GM19467 (cell line): Measurements from ENCODE around the gene ALOX12.

ENCODE experiments used
- ATAC-seq: cut with Tn5 transposase; IDR thresholded peaks from one replicate; pipeline ENCODE4 v1.9.1; 2021; ENCODE audit warnings: mild to moderate bottlenecking, moderate library complexity; ENCODE audit not compliant: unreplicated experiment

Gene ALOX12

DNA sequence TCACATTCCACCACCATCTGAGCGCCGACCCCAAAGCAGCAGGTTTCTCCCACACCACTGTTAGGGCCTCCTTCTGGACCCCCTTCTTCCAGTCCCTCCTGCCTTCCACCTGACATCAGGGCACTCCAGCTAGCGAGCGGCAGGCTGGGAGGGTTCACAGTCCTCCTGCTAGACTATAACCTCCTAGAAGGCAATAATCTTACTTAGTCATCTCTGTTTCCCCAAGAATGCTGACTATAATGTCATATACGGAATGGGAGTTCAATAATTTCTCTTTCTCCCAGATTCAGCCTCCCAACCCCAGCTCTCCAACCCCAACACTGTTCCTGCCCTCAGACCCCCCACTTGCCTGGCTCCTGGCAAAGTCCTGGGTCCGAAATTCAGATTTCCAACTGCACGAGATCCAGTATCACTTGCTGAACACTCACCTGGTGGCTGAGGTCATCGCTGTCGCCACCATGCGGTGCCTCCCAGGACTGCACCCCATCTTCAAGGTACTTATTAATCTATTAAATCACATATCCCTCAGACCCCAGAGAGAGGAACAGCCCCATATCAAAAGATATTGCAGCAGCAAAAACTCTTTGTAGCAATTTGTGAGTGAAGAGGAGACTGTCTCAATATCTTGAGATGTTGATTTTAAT, 5.6 kb downstream of the ALOX12 start:
- ATAC-seq: no peak

DNA sequence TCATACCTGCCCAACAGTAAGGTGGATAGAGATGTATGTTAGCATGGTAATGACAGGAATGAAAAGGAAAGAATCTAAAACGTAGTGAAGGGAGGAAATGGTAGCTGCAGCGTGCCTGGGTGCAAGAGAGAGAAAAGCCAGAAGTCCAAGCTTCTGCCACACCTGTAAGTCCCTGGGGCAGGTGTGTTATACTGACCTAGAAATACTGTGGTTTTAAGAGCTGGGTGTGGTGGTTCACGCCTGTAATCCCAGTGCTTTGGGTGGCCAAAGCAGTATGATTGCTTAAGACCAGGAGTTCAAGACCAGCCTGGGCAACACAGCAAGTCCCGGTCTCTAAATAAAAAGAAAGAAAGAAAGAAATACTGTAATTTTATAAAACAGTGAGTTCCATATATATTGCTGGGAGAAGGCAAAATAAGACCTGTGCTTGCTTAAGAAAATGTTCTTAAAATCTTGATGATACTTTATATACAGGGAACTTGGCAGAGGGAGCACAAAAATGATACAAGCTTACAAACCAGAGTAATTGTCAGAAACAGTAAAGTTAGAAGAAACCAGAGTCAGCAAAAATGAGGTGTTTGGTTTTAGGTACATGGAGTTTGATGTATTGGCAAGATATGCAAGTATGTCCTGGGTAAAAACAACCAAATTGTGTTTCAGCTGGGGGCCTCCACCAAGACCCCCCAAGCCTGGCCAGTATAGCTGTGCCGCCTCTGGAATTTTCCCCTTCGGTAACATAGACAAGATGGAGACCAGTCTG, 6.6 kb downstream of the ALOX12 start:
- no peak for ATAC-seq

DNA sequence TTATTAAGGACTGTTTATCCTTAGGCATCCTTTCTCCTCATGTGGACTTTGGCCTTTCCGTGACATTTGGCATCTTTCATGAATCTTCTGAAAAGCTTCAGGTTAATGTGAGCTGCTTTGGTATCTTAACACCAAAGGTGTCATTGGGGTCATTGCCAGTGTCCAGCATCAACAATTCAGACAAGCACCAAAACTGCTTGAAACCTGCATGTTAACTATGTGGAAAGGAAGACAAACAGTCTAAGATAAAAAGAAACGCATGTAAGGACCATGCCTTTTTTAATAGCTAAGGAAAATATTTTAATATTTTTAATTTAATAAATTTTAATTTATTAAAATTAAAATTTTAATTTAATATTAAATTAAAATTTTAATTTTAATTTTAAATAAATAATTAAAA, 7.9 kb downstream of the ALOX12 start:
- ATAC-seq: no peak

DNA sequence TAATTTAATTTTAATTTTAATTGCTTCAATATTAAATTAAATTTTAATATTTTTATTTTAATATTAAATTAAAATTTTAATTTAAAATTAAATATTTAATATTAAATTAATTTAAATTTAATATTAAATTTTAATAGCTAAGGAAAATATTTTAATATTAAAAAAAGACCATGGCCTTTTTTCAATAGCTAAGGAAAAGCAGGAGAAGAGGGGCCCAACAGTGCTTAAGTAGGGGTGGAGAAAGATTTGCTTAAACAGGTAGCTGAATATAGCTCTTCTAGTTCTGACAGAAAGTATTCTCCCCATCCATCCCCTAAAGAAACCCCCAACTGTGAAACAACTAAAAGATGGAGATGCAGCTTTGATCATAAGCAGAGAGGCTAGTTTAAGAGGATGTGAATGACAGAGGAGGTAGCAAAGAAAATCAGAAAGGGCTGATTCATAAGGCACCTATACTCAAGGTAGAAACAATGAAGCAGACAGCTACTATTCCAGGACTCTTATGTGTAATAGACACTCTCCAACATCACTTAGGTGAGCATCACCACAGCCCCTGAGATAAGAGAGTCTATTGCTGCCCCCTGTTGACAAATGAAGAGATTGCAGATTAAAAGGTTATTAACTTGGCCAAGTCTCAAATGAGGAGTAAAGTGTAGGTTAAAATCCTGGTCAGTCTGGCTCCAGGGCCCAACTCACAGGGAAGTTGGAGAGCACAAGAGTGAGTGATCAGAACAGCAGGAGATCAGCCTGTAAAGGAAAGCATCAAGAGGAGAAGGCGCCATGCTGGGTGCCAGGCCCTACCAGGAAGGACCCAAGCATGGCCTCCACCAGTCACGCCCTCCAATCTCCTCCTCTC, 8.8 kb downstream of the ALOX12 start:
- no peak for ATAC-seq

DNA sequence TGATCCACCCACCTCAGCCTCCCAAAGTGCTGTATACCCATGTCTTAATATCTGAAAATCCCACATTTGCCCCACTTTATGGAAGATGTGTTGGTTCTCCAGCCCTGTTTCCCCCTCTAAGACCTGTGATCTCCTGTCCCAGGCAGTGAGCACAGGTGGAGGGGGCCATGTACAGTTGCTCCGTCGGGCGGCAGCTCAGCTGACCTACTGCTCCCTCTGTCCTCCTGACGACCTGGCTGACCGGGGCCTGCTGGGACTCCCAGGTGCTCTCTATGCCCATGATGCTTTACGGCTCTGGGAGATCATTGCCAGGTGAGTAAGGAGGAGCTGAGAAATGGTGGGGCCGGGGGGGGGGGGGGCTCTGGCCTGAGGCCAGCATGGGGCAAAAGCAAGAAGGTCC, 9.9 kb downstream of the ALOX12 start:
- no peak for ATAC-seq

DNA sequence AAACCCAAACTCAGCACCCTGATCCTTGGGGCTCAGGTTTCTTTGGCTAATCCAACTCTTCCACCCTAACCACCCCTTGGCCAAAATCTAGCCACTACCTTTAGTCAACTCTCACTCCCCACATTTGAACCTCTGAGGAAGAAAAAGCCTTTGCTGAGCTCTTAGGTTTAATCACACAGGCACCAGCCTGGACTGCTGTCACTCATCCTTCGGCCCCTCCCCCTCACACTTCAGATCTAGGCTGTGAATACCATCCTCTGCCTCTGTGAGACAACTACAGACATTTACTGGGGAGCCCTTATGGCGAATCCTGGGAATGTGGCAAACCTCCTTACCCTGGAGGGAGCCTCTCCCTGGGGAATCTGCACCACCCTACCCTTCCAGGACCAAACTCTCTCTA, 11.3 kb downstream of the ALOX12 start:
- no peak for ATAC-seq

DNA sequence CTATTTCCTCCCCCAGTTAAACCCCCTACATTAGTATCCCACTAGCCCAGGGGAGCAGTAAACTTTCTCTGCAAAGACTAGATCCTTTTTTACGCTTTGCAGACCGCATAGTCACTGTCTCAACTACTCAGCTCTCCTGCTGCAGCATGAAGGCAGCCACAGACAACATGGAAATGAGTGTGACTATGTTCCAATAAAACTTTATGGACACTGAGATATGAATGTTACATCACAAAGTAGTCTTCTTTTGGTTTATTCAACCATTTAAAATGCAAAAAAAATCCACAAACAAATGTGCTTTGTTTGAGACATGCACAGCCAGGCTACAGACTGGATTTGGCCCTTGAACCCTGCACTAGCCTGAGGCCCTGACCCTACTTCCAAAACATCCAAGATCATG, 14.7 kb downstream of the ALOX12 start:
- no peak for ATAC-seq

DNA sequence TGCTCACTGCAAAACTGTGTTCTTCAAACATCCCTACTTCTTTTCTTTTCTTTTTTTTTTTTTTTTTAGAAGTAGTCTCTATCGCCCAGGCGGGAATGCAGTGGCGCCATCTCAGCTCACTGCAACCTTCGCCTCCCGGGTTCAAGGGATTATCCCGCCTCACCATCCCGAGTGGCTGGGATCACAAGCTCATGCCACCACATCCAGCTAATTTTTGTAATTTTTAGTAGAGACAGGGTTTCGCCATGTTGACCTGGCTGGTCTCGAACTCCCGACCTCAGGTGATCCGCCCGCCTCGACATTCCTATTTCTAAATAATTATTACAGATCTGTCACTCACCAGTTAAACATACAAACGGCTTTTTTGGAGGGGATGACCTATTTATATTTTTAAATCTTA, 15.6 kb downstream of the ALOX12 start:
- ATAC-seq: no peak

DNA sequence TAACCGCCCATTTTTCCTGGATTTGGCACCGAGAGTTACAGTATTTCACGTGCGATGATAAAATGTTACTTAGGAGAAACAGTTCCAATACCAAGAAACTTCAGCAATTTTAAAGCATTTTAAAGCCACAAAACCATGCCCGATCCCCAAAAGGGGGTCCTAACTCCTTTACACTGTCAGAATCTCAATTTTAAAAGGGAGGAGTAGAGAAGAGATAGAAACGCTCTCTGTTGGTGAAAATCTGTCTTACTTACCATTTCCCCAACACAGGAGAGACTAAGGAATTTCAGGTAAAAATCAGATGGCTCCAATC, 16.0 kb downstream of the ALOX12 start:
- ATAC-seq: no peak

DNA sequence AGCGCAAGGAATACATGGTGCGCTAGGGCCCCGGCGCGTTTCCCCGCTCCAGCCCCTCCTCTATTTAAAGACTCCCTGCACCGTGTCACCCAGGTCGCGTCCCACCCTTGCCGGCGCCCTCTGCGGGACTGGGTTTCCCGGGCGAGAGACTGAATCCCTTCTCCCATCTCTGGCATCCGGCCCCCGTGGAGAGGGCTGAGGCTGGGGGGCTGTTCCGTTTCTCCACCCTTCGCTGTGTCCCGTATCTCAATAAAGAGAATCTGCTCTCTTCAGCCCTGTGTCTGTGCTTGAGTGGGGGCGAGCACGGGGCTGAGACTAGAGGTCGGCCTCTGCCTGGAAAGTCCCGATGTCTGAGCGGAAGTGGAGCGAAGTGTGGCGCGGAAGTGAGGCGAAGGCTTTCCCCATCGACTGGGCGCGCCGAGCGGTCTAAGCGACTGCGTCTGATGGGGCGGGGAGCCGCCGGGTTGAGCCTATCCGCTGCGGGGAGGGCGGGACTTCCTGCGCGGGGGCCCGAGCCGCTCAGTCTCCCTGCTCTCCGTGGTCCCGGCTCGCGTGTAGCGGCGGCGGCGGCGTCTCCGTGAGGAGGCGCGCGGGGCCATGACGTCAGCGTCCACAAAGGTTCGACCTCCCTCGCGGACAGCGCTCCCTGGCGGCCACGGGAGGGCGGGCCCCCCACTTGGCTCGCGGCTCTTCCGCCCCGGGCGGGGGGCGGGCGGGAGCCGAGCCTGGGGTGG, 18.6 kb downstream of the ALOX12 start:
- ATAC-seq: peak; percentile 80

DNA sequence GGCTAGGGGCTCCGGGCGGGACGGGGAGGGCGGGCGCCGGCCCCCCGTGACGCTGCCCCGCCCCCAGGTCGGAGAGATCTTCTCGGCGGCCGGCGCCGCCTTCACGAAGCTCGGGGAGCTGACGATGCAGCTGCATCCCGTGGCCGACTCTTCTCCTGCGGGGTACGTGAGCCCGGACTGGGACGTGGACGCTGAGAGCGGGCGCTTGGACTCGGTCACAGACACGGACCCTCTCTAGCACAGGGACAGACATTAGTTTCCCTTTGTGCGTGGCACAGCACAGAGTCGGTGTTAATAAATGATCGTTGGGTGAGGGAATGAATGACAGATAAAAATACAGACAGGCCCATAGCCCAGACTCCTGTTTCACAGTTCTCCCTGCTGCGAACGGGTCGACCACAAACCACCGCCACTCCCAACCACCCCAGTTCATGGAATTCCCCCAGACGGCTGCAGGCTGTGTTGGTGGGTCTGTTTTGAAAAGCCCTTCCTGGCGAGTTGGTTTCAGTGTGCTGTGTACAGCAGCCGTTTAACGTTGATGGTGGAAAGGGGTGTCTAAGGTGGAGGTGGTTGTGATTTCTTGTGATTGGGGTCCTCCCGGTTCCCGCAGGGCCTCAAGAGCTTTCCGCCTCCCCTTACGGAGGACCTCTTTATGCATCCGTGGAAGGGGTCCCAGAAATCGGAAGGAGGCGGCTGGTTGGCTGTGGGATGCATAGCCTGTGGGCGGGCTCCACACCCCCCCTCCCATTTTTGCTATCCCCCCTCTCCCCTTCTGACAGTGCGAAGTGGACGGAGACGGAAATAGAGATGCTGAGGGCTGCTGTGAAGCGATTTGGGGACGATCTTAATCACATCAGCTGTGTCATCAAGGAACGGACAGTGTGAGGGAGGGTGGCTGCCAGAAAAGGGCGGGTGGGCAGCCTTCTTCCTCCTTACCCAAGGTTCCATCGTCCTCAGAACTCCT, 19.4 kb downstream of the ALOX12 start:
- ATAC-seq: peak; percentile 9

DNA sequence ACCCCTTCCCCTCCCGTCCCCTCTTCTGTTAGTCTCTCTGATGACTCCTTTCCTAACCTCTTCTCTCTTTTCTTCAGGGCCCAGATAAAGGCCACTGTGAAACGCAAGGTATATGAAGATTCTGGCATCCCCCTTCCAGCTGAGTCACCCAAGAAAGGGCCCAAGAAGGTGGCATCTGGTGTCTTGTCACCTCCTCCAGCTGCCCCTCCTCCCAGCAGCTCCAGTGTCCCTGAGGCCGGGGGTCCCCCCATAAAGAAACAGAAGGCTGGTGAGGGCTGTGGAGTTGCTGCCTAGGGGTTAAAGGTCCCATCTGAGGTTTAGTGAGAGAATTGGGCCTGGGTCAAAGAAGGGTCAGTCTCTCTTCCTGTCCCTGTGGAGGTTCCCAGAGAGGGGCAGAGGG, 20.6 kb downstream of the ALOX12 start:
- no peak for ATAC-seq

DNA sequence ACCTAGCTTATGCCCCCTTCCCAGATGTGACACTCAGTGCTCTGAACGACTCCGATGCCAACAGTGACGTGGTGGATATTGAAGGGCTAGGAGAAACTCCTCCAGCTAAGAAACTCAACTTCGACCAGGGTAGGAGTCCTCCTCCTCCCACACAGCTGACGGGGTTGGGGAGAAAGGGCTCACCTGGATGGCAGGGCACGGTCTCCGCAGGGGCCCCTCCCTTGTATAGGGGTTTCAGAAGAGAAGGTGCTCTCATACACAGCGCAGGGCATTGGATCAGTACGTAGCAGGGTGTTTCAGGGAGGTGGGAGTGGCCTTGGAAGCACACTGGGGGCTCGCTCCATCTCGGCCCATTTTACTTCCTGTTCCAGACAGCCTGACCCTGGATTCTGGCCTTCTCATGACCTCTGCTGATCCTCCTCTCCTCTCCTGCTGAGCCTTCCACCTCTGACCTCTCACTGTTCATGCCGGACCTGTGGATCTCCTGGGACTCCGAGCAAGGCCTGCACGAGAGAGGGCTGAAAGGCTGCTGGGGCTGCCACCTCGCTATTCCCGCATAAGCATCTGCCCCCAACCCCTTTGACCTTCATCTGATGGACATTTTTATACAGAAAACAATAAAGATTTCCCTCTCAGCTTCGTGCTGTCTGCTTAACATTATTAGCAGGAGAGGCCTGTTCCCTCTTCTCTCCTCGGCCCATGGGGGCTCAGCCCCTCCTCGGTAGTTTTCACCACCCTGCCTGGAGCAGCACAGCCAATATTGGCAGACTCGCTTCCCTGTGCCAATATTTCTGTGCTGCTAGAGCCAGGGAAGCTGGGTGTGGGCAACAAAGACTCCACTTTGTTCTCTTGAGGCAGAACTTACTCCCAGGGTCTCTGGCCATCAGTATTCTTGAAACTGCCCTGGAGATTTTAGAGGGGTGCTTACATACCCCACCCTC, 21.3 kb downstream of the ALOX12 start:
- ATAC-seq: no peak

DNA sequence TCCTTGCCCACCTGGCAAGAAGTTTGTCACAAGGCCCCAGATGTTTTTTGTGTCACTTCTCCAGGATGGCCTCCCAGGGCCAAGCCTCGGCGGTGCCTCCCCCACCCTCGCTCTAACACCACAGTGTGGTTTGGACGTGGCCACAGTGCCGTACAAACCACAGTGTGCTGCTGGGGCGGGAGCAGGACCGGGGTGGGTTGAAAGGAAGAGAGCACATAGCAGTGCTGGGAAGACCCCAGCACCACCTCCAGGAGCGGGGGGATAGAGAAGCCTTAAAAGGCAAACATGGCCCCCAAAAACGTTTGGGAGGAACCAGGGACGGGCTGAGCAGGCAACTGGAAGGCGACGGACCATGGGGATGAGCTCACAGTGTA, 22.0 kb downstream of the ALOX12 start:
- ATAC-seq: no peak

DNA sequence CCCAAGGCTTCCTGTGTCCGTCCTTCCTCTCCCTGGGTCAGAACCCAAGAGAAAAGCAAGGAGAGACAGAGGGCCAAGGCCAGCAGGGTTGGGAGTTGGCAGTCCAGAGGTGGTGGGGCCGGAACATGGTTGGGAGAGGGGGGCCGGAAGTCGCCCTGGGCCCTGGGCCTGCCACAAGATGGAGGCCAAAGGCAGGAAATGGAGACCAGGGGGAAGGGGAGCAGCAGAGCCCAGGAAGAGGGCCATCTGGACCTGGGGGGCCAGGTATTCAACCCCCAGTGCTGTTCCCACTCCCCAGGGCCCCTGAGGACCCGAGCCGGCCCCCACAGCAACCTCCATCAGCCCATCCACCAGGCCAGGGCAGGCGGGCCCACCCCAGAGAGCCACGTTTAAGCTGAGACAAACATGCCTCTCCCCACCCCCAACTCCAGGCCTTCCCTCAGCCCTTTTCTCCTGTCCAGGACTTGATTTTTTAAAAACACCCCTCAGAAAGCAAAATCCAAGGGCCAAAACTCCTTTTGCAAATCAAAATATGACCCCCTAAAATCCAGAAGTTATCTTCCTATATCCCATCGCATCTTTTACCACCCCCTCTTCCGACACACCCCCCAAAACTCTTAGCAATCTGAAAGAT, 22.6 kb downstream of the ALOX12 start:
- no peak for ATAC-seq

DNA sequence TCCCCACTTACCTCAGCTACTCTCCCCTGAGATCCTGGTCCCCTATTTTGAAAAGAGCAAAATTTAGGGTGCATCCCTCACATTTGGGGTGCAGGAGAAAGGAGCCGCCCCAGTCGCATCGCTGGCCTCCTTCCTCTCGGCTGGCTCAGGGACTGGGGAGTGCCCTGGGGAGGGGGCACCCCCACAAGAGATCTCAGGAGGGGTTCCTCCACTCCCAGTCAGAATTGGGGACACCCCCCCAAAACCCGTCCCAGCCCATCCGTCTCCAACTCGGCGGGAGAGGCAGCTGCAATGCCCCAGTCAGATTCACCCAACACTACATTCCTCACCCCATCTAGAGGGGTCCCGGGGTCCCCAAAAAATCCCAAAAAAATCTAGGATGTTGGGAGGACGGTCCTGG, 23.5 kb downstream of the ALOX12 start:
- no peak for ATAC-seq

DNA sequence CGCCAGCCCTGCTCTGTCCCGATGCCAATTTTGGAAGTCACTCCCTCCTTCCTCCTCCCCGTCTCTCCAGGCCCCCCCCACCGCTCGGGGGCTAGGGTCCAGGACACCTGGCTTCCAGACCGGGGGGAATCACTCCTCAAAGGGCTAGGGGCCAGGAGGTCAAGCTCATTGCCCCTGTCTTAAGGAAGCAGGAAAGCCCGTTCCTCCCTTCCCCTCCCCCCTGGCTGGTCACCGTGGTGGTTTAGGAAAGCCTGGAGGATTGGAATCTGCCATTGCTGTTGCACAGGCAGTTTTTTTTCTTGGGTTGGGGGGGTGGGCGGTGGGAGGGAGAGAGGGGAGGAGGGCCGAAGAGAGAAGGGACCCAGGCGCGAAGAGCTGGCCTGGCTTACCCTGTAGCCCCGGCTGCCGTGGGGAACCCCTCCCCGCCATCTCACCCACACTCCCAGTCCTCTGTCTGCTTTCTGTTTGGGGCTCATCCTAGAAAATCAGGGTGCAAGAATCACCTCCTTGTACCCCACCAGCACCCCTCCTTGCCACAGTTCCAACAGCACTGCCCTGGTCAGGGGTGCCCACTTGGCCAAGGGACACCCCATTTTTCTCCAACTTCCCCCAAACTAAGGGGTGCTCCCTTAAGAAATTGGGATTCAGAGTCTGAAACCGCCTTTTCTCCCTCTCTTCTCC, 24.1 kb downstream of the ALOX12 start:
- ATAC-seq: no peak
